ENCODE results near the gene E4F1.

E4F1 gene

DNA sequence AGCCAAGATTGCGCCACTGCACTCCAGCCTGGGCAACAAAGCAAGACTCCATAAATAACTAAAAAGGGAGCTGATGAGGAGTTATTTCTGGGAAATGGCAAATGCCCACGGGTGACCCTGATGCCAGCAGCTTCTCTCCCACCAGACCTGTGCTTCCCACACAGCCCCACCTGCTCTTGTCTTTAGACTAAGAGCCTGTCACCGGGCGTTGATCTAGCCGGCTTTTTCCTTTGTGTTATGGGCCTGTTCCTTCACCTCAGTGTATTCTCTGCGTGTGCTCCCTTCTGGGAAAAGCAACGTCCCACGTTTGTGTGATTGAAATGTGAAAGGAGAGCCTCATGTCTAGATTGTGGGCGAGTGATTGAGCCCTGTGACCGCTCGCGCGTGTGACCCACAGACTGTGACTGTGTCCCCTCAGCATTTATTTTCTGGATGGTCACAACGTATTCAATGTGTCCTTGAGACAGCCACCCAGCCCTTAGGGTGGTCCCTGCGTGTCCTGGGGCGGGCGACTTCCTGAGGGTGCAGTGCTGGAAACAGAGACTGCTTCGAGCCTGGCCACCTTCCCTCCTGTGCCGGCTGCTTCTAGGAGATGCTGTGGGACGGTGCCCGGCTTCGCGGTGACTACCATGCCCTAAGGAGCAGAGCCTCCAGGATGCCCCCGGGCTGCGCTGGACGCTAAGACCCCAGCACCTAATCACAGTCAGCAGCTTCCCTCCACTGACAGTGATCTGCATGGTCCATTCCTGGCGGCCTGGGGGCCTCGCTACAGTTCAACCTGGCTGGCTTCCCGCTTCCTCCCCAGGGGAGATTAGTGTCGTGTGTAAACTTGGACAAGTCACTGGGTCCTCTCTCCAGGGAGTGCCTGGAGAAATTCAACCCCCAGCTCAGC, 52.3 kb downstream of the E4F1 start:
- DNase-seq: no peak

GRCh38 chr16:2276368-2277195, 53.2 kb downstream of the E4F1 start:
- DNase-seq: no peak

DNA sequence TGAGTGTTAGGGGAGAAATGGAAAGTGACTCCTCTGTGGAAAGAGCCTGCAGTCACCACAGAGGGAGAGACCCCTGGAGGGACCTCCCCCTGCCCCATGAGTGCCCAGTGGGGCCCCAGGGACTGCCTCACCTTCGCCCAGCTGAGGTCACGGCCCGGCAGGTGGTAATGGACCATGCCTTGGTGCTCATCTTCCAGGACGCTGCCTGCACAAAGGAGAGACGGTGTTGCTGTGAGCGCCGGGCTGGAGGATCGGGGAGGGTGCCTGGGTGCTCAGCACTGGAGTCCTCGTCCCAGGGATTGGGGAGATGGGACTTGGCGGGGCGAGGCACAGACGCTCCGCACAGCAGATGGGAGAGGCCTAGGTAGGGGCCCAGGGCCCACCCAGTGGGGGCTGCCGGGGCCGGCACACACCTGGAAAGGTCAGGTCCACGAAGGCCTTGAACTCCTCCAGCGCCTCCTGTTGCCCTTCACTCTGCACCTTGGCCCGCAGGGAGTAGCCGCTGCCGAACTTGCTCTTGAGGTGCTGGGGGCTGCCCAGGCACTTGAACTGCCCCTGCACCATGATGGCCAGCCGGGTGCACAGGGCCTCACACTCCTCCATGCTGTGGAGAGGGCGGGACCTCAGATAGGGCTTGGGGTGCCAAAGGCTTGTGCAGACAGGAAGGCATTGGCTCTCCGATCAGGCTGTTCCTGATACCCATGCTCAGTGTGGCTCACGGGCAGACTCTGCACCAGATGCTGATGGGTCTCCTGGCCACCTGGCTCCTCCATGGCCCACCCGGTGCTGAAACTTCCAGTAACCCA, 54.3 kb downstream of the E4F1 start:
- DNase-seq: no peak

- no peak for DNase-seq
Observed at GRCh38 chr16:2278272-2278608, 54.8 kb downstream of the E4F1 start.

- no peak for DNase-seq
Observed at GRCh38 chr16:2278956-2279800, 55.8 kb downstream of the E4F1 start.

GRCh38 chr16:2280461-2280860, 57.1 kb downstream of the E4F1 start:
- DNase-seq: no peak

GRCh38 chr16:2280981-2281542, 57.7 kb downstream of the E4F1 start:
- no peak for DNase-seq

GRCh38 chr16:2282262-2282661, 58.9 kb downstream of the E4F1 start:
- DNase-seq: no peak

- no peak for DNase-seq
Observed at GRCh38 chr16:2282866-2283555, 59.6 kb downstream of the E4F1 start.

DNA sequence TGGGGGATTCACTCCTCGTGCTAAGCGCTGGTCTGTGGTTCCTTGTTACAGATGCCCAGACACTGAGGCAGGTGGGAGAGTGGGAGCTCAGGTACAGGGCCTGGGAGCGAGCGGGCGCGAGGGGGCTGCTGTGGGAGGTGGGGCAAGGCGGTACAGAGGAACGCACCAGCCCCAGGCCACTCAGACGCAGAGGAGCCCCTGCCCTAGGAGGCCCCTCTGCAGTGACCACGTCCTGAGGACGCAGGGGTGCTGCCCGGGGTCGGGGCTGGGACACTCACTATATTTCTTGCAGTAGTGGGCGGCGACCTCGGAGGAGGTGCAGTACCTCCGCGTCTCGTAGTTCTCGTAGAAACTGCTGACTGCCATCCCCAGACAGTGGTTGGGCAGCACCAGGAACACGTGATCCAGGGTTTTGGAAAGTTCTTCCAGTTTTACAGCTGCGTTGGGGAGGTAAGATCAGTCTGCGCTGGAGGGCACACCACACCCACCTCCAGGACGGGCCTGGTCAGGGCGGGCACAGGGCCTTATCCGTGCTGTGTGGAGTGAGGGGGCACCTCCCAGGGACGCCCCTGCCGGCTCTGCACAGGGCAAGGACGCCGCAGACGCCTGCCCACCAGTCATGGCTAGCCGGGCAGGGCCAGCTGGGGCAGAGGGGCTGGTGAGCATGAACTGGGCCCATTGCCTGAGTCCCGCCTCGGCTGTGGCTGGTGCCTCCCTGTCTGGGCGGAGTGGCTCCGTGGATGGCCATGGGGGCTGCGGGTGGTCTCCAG, 60.8 kb downstream of the E4F1 start:
- DNase-seq: no peak

DNA sequence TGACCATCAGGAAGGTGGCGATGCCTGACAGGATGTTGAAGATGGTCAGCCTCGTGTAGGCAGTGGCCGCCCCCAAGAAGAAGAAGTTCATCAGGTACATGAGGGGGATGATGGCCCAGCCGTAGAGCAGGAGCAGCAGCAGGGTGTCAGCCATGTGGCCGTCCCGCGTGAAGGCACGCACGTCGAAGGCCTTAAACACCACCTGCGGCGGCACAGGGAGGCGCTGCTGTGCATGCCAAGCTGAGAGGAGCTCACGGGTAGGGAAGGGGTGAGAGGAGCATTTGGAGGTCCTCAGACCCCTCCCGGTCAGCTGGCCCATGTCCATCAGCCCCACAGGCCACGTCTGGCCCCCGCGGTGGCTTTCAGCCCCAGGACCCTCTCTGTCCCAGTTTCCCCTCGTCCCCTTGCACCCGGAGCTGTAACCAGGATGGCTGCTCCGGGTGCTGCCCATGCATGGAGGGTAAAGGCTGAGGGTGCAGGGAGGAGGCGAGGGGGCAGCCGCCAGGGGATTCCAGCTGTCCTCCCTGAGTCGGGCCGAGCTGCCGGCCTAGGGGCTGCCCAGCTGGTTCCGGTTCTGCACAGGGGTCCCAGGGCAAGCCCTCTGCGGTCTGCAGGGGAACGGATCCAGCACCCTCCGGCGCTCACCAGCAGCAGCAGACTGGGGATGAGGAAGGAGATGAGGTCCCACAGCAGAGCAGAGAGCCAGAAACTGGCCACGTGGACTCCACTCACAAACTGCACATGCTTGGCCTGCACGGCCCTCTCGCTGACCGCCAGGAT, 61.6 kb downstream of the E4F1 start:
- DNase-seq: no peak

Measured in right hindlimb (tissue), 1 donor.